ENCODE data around the gene ITSN1.
"Not testable (repeated sequence)": the region's sequence is repeated elsewhere in the genome, so short reads cannot be mapped to it uniquely, and the experiment has no call there.

The ITSN1 gene

DNA sequence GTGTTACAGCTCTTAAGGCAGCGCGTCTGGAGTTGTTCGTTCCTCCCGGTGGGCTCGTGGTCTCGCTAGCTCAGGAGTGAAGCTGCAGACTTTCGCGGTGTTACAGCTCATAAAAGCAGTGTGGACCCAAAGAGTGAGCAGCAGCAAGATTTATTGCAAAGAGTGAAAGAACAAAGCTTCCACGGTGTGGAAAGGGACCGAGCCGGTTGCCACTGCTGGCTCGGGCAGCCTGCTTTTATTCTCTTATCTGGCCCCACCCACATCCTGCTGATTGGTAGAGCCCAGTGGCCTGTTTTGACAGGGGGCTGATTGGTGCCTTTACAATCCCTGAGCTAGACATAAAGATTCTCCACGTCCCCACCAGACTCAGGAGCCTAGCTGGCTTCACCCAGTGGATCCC is 225.6 kb downstream of the ITSN1 start:
- not testable (repeated sequence) for DNase-seq

DNA sequence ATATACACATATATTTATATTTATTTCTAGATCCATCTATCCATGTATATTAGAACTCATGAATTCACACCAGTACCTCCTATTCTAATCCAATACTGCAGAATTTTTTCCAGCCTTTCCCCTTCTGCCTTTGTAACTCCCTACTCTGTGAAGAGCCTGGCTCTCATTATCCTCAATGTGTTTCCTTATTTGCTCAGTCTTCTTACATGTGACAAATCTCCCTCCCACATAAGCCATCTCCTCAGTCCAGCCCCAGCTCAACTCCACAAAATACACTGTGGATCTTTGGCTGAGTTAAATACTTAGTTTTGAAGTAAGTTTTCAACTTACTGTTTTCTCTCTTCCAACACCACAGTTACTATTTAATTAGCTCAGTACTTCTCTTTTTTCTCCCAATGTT is 227.6 kb downstream of the ITSN1 start:
- DNase-seq, result no peak

DNA sequence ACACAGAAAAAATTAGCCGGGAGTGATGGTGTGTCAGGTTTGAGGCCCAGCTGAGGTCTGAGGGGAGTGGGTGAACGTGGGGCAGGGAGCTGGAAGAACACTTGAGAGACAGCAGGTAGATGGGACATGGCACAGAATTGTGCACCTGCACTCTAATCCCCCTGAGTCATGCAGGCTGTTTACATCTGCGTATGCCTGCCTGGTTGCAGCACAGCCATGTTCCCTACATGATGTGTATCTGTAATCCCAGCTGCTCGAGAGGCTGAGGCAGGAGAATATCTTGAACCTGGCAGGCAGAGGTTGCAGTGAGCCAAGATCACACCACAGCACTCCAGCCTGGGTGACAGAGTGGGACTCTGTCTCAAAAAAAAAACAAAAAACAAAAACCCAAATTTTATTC is 228.5 kb downstream of the ITSN1 start:
- DNase-seq, result no peak

DNA sequence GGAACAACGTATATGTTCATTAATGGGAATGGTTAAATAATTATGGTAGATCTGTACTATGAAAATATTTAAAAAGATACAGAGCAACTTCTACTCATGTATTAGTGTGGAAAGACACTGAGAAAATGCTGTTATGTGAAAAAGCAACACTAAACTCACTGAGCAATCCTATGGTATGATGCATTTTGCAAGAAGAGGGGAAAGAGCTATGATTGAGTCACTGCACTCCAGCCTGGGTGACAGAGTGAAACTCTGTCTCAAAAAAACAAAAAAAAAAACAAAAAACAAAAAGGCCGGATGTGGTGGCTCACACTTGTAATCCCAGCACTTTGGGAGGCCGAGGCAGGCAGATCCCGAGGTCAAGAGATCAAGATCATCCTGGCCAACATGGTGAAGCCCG is 228.9 kb downstream of the ITSN1 start:
- no peak for DNase-seq

DNA sequence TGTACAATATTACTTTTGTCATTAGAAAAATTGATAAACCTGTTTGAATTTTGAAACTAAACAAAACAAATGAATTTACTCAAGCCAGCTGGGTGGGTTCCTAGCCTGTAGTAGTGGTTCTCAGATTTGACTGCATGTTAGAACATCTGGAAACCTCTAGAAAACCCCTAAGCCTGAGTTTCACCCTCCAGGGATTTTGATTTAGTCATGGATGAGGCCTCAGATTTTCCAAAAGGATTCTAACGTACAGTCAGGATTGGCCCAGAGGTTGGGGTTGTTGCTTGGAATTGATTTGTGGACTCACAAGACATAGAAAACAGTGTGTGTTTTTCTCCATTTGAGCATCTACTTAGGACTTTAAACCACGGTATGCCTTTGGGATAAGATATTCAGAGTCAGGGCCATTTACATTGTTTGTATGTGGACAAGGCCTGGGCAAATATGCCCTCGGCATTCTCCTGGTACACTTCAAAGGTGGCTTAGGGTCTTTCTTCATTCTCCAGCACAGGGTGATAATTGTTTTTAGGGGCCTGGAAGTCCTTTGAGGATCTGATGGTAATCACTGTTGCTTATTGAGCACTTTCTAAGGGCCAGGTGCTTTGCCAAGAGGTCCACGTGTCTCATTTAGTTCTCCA is 230.7 kb downstream of the ITSN1 start:
- DNase-seq, result no peak

DNA sequence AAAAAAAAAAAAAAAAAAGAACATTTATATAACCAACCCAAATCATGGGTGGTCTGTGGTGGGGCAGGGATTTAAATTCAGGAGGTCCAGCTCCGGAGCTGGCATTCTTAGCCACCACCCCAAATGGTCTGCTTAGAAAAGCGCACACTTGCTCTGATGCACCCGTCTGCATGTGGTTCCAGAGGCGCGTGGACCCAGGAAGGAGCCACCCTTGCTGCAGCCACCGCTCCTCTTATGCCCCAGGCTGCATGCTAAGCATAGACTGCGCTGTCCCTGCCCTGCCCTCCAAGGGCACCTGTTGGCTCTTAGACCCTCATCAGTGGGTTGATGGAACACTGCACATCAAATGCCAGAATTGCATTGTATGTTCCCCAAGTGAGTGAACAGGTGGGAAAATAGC is 231.9 kb downstream of the ITSN1 start:
- DNase-seq, result no peak

DNA sequence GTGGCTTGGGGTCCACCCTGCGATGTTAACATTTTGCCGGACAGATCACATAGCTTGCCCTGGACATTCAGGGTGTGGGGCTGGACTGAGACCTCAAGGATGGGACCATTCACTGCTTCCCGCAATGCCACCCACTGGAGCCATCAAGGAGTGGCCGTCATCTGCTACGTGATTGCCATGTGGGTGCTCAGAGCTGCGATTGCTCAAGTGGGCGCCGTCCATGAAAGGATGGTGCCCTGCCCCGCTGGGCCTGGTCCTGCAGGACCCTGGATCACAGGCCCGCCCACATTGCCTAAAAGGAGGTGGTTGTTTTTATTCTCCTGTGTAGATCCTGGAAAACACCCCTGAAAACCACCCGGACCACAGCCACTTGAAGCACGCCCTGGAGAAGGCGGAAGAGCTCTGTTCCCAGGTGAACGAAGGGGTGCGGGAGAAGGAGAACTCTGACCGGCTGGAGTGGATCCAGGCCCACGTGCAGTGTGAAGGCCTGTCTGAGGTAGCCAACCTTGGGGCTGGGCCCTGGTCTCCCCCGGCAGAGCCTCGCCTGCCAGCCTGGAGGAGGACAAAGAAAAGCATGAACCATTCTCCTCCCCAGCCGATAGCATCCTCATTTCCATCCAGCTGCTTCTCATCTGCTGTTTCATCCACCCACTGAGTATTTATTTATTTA is 232.9 kb downstream of the ITSN1 start:
- DNase-seq, result no peak

DNA sequence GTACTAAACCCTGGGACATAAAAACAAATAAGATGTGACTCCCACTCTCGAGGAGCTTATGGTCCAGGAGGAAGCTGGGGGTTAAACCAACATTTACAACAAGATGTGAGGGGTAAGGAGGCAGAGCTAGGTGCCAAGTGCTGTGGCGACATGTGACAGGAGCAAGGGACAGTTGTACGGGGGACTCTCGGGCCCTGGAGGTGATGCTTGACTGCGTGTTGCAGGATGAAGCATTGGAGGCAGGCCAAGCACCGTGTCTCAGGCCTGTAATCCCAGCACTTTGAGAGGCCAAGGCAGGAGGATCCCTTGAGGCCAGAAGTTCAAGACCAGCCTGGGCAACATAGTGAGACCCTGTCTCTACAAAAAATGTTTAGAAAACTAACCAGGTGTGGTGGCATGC is 236.5 kb downstream of the ITSN1 start:
- DNase-seq, result no peak

DNA sequence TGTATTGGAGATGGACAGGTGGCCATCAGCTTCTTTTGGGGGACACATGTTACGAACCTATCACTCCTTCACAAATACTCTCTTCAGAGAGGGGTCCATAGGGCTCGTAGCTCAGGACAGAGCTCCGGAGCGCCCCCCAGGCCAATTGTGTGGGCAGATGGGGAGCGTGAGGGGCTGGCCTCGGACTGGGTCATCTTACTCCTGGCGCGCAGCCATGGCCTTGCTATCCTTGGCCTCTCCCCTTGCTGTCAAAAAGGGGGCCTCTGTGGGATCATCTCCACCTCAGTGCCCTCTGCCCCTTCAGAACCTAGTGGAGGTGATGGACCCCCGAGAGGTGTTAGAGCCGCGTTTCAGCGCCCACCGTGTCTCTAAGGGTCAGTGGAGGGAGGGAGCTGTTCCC is 238.3 kb downstream of the ITSN1 start:
- no peak for DNase-seq

DNA sequence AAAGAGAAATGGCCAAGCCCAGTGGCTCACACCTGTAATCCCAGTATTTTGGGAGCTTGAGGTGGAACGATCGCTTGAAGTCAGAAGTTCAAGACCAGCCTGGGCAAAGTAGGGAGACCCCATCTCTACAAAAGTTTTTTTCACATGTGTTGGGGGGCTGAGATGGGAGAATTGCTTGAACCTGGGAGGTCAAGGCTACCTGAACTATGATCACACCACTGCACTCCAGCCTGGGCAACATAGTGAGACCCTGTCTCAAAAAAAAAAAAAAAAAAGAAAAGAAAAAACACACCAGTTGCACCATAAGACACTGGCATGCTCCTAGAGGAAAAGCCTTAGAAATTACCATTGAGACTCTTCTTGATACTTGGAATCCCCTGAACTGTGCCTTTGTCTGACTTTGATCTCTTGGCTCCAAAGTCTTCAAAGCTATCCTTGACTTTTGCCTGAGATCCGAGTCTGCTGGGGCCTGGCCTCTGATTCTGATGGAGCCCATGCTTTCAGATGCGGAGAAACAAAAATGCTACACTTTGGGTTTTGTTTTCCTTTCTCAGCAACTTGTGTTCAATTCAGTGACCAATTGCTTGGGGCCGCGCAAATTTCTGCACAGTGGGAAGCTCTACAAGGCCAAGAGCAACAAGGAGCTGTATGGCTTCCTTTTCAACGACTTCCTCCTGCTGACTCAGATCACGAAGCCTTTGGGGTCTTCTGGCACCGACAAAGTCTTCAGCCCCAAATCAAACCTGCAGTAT is 239.6 kb downstream of the ITSN1 start:
- DNase-seq, result no peak

DNA sequence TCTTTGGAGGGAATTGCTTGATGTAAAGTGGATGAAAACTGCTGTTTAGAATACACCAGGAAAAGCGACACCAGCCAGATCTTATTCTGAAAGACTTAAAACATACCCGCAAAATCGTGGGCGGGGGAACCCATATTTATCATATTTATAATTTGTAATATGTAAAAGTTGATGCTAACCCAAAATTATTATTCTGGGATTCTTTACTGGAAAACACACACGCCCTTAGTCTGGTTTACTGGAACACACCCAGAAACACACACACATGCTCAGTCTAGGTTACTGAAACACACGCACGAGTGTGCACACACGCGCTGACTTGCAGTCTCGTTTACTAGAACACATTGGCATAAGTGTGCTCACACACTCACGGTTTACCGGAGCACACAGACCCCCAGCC is 240.8 kb downstream of the ITSN1 start:
- DNase-seq, result no peak

DNA sequence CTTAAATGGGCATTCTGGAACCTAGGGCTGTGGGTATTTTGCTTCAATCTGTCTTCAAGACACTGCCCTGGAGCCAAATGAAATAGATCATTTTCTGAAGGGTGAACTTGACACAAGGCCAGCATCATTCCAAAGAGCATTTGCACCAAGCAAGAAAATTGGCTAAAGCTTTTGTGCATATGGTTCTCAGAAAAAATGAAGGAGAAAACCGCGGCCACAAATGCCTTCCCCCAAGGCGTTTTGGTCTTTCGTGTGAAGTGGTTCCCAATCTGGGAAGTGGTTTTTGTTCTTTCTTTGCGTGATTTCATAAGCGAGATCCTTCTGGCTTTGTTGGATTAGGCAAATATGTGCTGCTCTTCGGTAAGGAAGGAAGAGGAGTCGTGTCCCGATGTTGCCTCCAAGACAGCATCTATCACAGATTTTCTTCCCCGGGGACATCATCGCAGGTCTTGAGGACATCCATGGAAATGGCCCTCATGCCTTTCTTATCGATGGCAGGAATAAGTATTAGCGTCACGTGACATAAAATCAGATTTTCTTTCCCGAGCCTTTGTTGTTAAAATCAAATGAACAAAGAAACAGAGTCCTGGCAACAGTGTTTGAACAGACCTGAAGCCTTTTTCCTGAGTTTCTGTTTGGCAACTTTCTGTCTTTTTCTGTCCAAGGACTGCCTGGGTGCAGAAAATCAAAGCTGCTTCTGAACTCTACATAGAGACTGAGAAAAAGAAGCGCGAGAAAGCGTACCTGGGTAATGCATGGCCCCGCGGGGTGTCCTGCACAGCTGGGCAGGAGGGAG is 242.3 kb downstream of the ITSN1 start:
- no peak for DNase-seq

DNA sequence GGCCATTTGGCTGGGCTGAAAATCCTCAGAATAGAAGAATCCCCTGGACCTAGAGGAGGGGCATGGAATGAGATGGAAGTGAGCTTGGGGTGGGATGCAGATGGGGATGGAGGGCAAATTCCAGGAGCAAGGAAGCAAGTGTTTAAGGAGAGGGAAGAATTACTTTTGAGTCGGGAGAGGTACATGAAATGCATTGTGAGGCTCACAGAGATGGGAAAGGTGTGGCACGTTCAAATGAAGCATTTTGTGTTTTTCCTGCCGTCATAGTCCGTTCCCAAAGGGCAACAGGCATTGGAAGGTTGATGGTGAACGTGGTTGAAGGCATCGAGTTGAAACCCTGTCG is 242.8 kb downstream of the ITSN1 start:
- no peak for DNase-seq

DNA sequence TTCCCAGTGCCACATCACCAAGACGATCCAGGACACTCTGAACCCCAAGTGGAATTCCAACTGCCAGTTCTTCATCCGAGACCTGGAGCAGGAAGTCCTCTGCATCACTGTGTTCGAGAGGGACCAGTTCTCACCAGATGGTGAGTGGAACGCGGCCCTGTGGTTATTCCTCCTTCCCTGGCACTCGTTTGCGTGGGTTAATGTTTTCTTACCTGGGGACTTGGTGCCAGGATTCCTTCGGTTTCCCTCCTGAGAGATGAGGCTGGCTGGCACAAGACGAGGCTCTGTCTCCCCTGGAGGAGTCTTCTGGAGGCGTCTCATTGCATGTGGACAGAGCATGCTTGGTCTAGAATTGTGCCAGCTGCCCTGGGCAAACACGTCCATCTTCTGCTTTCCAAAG is 244.0 kb downstream of the ITSN1 start:
- DNase-seq, result no peak

DNA sequence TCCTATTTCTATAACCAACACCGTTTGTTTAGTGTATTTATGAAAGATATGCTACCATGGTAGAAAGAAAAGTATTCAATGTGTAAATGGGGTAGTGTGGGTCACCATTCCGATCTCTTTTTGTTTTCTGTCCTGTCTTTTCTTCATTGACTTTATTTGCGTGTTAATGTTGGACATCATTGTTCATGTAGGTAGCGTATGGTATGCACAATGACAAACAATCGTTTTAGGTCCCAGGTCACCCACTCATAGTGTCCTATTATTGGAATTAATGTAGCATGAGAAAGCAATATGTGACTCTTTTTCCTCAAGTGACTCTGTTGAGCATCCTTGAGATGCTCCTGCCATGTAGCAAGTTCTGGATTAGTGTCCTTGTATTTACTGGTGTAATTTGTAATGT is 247.9 kb downstream of the ITSN1 start:
- no peak for DNase-seq

DNA sequence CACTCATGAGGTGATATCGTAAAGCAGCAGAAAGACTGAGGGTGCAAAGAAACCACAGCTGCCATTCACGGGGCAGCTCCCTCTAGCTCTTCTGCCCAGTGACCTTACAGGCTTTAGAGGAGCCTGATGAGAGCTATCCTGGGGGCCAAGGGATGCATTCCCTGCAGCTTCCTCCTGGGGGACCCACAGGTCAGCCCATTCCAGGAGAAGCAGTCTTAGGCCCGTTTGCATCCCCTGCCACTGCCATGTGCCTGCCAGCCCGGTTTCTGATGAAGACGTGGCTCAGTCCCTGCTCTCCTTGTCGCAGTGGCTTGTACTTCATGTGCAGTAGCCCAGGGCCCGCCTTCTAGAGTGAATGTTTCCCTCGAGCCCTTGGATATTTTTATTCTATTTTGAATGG is 250.6 kb downstream of the ITSN1 start:
- no peak for DNase-seq

DNA sequence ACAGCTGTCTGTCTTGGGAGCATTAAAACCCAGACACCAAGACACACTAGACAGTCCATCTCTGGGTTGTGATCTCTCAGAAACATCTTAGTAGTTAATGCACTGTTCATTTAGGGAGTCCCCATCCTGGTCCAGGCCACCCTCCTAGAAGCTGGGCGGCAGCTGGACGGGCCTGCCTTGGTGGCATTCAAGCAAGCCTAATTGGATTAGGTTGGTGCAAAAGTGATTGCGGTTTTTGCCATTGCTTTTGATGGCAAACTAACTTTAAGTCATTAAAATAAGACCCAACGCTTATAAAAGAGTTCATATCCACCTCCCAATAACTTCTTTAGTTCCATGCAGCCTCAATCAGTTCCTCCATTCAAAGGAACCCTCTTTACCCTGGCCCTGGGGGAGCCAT is 251.6 kb downstream of the ITSN1 start:
- no peak for DNase-seq

DNA sequence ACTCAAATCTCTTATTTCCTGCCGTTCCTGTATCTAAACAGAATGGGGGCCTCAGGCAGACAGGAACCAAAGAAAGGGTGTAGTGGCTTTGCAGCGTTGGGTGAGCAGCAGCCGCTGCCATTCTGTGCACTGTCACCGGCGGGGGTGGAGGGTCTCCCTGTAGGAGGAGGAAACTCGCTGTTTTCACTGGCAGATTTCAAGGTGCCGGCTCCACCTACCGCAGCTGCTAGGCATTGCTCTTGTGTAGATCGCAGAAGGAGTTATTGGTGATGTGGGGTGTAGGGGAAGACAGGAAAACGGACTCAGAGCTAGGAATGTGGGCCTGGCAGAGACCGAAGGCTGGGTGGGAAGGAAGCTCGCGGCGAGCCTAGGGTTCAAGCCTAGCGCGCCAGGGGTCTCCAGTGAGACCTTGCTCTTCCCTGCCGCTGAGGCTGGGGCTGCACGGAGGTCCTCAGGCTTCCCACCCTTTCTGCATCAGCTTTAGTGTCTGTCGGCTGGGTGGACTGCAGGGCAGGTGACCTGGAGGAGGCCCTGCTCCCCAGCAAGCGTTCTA is 252.5 kb downstream of the ITSN1 start:
- peak; percentile 43 for DNase-seq

DNA sequence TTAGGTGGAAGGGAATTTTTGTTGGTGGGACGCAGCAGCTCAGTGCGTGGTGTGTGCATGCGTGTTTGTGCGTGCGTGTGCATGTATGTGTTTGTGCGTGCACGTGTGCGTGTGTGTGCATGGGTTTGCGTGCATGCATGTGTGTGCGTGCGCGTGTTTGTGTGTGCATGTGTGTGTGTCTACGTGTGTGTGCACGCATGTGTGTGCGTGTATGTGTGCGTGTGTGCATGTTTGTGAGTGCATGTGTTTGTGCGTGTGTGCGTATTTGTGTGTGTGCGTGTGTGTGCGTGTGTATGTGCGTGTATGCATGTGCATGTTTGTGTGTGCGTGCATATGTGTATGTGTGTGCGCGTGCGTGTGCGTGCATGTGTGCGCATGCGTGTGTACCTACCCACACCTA is 253.1 kb downstream of the ITSN1 start:
- no peak for DNase-seq

DNA sequence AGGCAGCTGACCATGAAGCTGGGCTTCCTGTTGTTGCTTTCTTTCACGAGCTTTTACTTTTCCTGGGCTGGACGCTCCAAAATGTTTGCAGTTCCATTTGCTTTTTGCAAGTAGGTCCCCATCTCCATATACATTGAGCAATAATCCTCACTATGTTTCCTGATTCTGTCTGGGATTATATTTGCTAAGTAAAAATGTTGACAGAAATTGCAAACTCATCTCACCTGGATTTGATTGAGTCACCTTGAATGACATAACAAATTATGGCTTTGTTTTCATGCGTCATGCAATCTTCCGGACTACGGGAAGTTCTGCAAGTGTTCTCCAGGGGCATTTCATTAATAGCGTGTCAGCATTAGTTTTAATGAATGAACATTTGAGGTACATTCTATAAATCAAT is 254.4 kb downstream of the ITSN1 start:
- no peak for DNase-seq

DNA sequence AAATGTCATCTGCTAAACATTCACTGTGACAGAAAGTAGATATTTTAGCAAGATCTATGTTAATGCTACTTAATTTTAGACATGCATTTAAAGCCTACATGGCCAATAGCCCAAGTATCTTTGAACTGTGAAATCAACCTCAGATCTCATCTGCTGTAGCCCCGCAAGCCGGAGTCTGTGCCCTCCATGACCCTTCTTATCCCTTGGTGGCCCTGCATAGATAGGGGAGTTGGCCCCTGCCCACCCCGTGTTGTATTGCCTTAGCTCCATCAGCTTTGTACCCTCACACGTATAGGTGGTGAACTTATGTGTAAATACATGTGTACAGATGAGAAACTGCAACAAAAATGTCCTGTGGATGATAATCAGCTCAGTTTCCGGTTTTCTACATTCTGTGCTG is 254.8 kb downstream of the ITSN1 start:
- no peak for DNase-seq

DNA sequence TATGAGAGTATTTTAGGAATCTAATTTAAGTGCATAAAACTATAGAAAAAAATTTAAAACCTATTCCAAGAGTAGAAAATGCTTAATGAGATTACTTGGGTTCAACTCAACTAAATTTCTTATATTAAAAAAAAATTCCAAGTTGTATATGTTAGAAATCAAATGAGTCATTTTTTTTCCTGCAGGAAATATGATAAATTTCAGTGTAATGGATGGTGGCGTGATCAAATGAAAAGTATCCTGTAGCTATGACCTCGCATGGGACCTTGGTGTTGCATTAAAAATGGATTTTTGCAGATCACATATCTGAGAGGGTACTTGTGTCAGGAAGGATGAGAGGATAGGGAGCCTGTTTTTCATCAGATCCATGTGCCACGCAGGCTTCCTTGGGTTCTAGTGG is 255.4 kb downstream of the ITSN1 start:
- no peak for DNase-seq

DNA sequence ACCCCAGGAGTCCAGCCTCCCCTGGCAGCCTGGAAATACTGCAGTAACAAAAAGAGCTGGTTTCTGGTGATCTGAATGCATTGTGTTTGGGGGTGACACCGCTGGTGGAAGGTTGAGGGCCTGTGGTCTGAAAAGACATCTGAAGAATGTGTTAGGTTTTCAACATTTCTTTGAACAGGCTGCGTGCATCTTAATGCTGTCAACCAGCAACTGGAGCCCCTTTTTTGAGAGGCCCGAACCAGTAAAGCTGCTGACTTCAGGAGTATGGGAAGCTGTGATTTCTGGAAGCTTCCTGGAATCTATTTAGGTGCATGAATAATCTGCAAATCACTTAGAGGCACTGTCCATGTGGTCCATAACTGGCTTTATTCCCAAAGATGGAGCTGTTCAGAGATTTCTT is 256.3 kb downstream of the ITSN1 start:
- DNase-seq, result no peak
